ENCODE data around the gene CD3G.

DNA sequence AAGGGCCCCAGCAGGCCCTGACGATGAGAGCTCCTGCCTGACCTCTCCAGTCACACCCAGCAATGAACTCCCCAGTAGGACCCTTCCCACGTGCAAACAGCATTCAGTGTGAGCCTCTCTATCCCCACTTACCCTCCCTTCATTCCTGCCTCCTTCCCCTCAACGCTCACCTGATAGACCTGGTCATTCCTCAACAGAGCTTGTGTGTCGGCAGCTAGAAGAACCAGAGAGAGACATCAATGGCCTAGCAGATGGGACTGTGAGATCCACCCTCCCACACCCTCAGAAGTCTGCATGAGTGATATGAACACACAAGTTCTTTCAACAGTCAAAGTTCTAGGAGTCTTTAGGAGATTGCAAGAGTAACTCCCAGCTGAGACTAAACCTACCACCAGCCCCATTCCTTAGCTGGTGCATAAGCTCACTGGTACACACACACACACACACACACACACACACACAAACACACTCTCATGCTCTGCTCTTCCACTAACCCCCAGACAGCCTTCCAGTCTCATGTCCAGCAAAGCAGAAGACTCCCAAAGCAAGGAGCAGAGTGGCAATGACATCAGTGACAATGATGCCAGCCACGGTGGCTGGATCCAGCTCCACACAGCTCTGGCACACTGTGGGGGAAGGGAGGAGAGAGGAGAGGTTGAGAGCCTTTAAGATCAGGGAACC is 4.7 kb upstream of the CD3G start:
- TF ChIP-seq, protein P1, sequence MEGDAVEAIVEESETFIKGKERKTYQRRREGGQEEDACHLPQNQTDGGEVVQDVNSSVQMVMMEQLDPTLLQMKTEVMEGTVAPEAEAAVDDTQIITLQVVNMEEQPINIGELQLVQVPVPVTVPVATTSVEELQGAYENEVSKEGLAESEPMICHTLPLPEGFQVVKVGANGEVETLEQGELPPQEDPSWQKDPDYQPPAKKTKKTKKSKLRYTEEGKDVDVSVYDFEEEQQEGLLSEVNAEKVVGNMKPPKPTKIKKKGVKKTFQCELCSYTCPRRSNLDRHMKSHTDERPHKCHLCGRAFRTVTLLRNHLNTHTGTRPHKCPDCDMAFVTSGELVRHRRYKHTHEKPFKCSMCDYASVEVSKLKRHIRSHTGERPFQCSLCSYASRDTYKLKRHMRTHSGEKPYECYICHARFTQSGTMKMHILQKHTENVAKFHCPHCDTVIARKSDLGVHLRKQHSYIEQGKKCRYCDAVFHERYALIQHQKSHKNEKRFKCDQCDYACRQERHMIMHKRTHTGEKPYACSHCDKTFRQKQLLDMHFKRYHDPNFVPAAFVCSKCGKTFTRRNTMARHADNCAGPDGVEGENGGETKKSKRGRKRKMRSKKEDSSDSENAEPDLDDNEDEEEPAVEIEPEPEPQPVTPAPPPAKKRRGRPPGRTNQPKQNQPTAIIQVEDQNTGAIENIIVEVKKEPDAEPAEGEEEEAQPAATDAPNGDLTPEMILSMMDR (IDR thresholded peaks at IDR 0.05) = no peak
- TF ChIP-seq POLR2A (IDR thresholded peaks at IDR 0.05) = no peak
